WTC11 (cell line): Measurements from ENCODE around the gene SERPIND1.

Source experiments
- NFE2L1 ChIP-seq: sonication (generic); formaldehyde crosslinking; IDR thresholded peaks from 2 replicates; pipeline ENCODE4 v1.8.1; 2023; ENCODE audit warnings: missing genetic modification reagents
- OVOL2 ChIP-seq: fragments of 250-450 bp; sonication (Bioruptor Pico); IDR thresholded peaks from 2 replicates; pipeline ENCODE4 v1.9.0; 2021; ENCODE audit warnings: mild to moderate bottlenecking, borderline replicate concordance
- USF2 ChIP-seq: sonication (generic); formaldehyde crosslinking; IDR thresholded peaks from 2 replicates; pipeline ENCODE4 v1.8.1; 2023; ENCODE audit warnings: mild to moderate bottlenecking, missing genetic modification reagents, moderate library complexity
- ZNF219 ChIP-seq: sonication (generic); formaldehyde crosslinking; IDR thresholded peaks from 2 replicates; pipeline ENCODE4 v1.8.0; 2023; ENCODE audit warnings: missing genetic modification reagents, mild to moderate bottlenecking, borderline replicate concordance
- ZNF317 ChIP-seq: sonication (generic); formaldehyde crosslinking; IDR thresholded peaks from 2 replicates; pipeline ENCODE4 v1.8.1; 2023; ENCODE audit warnings: low read depth, mild to moderate bottlenecking, moderate library complexity, missing genetic modification reagents, borderline replicate concordance
- ZNF416 ChIP-seq: fragments of 250-450 bp; sonication (Bioruptor Pico); IDR thresholded peaks from 2 replicates; pipeline ENCODE4 v1.9.0; 2021; ENCODE audit warnings: mild to moderate bottlenecking, inconsistent platforms
- TF ChIP-seq, protein P1 (sequence below): fragments of 200-600 bp; IDR thresholded peaks from 2 replicates; pipeline ENCODE4 v1.8.0; 2022; ENCODE audit warnings: antibody characterized with exemption
- TF ChIP-seq, protein P2 (sequence below): sonication (generic); formaldehyde crosslinking; IDR thresholded peaks from 2 replicates; pipeline ENCODE4 v1.8.0; 2022; ENCODE audit warnings: mild to moderate bottlenecking, missing genetic modification reagents
- TF ChIP-seq, protein P3 (sequence below): sonication (generic); formaldehyde crosslinking; IDR thresholded peaks from 2 replicates; pipeline ENCODE4 v1.8.1; 2022; ENCODE audit warnings: mild to moderate bottlenecking, missing genetic modification reagents, moderate library complexity, borderline replicate concordance
- TF ChIP-seq, protein P4 (sequence below): sonication (generic); formaldehyde crosslinking; IDR thresholded peaks from 2 replicates; pipeline ENCODE4 v1.8.1; 2022; ENCODE audit warnings: missing genetic modification reagents, borderline replicate concordance
- TF ChIP-seq, protein P5 (sequence below): sonication (generic); formaldehyde crosslinking; IDR thresholded peaks from 2 replicates; pipeline ENCODE4 v1.8.0; 2022; ENCODE audit warnings: mild to moderate bottlenecking, missing genetic modification reagents

DNA sequence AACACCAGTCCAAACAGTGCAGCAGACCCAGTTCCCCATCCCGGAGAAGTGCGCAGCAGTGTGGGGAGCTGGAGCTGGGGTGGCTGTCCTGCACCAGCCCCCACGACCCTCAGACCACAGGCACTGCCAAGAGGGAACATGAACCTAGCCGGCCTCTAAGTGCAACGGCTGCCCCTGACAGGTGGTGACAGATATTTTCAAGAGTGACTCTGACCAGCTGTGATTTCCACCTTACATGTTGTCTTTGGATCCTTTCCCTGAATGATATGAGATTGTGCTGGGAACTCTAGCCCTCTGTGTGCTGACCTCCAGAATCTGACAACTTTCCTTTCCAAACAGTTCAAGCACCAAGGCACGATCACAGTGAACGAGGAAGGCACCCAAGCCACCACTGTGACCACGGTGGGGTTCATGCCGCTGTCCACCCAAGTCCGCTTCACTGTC is 12.6 kb downstream of the SERPIND1 start:
- TF ChIP-seq, protein P1, sequence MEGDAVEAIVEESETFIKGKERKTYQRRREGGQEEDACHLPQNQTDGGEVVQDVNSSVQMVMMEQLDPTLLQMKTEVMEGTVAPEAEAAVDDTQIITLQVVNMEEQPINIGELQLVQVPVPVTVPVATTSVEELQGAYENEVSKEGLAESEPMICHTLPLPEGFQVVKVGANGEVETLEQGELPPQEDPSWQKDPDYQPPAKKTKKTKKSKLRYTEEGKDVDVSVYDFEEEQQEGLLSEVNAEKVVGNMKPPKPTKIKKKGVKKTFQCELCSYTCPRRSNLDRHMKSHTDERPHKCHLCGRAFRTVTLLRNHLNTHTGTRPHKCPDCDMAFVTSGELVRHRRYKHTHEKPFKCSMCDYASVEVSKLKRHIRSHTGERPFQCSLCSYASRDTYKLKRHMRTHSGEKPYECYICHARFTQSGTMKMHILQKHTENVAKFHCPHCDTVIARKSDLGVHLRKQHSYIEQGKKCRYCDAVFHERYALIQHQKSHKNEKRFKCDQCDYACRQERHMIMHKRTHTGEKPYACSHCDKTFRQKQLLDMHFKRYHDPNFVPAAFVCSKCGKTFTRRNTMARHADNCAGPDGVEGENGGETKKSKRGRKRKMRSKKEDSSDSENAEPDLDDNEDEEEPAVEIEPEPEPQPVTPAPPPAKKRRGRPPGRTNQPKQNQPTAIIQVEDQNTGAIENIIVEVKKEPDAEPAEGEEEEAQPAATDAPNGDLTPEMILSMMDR, result no peak
- TF ChIP-seq, protein P2, sequence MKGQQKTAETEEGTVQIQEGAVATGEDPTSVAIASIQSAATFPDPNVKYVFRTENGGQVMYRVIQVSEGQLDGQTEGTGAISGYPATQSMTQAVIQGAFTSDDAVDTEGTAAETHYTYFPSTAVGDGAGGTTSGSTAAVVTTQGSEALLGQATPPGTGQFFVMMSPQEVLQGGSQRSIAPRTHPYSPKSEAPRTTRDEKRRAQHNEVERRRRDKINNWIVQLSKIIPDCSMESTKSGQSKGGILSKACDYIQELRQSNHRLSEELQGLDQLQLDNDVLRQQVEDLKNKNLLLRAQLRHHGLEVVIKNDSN (CRISPR knock-in tag), result no peak
- TF ChIP-seq, protein P3, sequence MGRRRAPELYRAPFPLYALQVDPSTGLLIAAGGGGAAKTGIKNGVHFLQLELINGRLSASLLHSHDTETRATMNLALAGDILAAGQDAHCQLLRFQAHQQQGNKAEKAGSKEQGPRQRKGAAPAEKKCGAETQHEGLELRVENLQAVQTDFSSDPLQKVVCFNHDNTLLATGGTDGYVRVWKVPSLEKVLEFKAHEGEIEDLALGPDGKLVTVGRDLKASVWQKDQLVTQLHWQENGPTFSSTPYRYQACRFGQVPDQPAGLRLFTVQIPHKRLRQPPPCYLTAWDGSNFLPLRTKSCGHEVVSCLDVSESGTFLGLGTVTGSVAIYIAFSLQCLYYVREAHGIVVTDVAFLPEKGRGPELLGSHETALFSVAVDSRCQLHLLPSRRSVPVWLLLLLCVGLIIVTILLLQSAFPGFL (CRISPR knock-in tag), result no peak
- TF ChIP-seq NFE2L1 (no peak), ZNF219 (CRISPR knock-in tag) (no peak), OVOL2 (CRISPR knock-in tag) (no peak), ZNF317 (no peak), USF2 (CRISPR knock-in tag) (no peak), ZNF416 (CRISPR knock-in tag) (no peak)
- TF ChIP-seq, protein P4, sequence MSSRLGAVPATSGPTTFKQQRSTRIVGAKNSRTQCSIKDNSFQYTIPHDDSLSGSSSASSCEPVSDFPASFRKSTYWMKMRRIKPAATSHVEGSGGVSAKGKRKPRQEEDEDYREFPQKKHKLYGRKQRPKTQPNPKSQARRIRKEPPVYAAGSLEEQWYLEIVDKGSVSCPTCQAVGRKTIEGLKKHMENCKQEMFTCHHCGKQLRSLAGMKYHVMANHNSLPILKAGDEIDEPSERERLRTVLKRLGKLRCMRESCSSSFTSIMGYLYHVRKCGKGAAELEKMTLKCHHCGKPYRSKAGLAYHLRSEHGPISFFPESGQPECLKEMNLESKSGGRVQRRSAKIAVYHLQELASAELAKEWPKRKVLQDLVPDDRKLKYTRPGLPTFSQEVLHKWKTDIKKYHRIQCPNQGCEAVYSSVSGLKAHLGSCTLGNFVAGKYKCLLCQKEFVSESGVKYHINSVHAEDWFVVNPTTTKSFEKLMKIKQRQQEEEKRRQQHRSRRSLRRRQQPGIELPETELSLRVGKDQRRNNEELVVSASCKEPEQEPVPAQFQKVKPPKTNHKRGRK (CRISPR knock-in tag), result no peak
- TF ChIP-seq, protein P5, sequence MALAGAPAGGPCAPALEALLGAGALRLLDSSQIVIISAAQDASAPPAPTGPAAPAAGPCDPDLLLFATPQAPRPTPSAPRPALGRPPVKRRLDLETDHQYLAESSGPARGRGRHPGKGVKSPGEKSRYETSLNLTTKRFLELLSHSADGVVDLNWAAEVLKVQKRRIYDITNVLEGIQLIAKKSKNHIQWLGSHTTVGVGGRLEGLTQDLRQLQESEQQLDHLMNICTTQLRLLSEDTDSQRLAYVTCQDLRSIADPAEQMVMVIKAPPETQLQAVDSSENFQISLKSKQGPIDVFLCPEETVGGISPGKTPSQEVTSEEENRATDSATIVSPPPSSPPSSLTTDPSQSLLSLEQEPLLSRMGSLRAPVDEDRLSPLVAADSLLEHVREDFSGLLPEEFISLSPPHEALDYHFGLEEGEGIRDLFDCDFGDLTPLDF, result no peak
